ENCODE results near the gene LRMDA.

DNA sequence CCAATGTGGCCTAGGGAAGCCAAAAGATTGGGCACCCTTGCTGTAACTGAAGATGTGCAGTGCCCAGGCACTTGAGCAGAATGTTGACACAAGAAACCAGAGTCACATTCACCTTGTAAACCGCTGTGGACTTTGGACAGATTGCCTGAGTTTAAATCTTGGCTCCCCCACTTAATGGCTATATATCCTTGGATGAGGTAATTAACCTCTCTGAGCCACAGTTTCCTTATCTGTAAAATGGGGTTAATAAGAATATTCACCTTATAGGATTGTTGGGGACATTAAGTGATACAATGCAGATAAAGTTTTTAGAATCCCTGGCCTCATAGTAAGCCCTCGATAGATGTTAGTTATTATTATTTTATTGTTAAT is 331.0 kb downstream of the LRMDA start:
- TF ChIP-seq, protein P1, sequence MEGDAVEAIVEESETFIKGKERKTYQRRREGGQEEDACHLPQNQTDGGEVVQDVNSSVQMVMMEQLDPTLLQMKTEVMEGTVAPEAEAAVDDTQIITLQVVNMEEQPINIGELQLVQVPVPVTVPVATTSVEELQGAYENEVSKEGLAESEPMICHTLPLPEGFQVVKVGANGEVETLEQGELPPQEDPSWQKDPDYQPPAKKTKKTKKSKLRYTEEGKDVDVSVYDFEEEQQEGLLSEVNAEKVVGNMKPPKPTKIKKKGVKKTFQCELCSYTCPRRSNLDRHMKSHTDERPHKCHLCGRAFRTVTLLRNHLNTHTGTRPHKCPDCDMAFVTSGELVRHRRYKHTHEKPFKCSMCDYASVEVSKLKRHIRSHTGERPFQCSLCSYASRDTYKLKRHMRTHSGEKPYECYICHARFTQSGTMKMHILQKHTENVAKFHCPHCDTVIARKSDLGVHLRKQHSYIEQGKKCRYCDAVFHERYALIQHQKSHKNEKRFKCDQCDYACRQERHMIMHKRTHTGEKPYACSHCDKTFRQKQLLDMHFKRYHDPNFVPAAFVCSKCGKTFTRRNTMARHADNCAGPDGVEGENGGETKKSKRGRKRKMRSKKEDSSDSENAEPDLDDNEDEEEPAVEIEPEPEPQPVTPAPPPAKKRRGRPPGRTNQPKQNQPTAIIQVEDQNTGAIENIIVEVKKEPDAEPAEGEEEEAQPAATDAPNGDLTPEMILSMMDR (IDR thresholded peaks at IDR 0.05 in 2 of 3, conservative IDR thresholded peaks at IDR 0.05 in 1 of 3; ENCODE audit: borderline replicate concordance in 1 of 3, insufficient read depth in 1 of 3, low read depth in 2 of 3, low read length in 2 of 3): no peak
- TF ChIP-seq MAX (IDR thresholded peaks at IDR 0.05): no peak
- no peak for TF ChIP-seq ELF1 (IDR thresholded peaks at IDR 0.05; ENCODE audit: borderline replicate concordance, low read depth)
- no peak for TF ChIP-seq YY1 (IDR thresholded peaks at IDR 0.05; ENCODE audit: extremely low read depth, insufficient replicate concordance, low read depth, low read length)
- TF ChIP-seq, protein P2, sequence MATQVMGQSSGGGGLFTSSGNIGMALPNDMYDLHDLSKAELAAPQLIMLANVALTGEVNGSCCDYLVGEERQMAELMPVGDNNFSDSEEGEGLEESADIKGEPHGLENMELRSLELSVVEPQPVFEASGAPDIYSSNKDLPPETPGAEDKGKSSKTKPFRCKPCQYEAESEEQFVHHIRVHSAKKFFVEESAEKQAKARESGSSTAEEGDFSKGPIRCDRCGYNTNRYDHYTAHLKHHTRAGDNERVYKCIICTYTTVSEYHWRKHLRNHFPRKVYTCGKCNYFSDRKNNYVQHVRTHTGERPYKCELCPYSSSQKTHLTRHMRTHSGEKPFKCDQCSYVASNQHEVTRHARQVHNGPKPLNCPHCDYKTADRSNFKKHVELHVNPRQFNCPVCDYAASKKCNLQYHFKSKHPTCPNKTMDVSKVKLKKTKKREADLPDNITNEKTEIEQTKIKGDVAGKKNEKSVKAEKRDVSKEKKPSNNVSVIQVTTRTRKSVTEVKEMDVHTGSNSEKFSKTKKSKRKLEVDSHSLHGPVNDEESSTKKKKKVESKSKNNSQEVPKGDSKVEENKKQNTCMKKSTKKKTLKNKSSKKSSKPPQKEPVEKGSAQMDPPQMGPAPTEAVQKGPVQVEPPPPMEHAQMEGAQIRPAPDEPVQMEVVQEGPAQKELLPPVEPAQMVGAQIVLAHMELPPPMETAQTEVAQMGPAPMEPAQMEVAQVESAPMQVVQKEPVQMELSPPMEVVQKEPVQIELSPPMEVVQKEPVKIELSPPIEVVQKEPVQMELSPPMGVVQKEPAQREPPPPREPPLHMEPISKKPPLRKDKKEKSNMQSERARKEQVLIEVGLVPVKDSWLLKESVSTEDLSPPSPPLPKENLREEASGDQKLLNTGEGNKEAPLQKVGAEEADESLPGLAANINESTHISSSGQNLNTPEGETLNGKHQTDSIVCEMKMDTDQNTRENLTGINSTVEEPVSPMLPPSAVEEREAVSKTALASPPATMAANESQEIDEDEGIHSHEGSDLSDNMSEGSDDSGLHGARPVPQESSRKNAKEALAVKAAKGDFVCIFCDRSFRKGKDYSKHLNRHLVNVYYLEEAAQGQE (IDR thresholded peaks at IDR 0.05; ENCODE audit: low read depth): no peak
- no peak for TF ChIP-seq EZH2 (IDR thresholded peaks at IDR 0.05)
- no peak for TF ChIP-seq SRF (IDR thresholded peaks at IDR 0.05; ENCODE audit: low read depth)
- no peak for TF ChIP-seq EZH2phosphoT487 (IDR thresholded peaks at IDR 0.05; ENCODE audit: borderline replicate concordance)
- no peak for TF ChIP-seq ZNF274 (IDR thresholded peaks at IDR 0.05; ENCODE audit: low read depth, low read length)
- no peak for TF ChIP-seq CEBPB (IDR thresholded peaks at IDR 0.05; ENCODE audit: low read depth)
- TF ChIP-seq SIN3A (IDR thresholded peaks at IDR 0.05; ENCODE audit: low read depth): no peak

Measured in HCT116 (cell line).